Measurements from ENCODE around the gene MORN1.

DNA sequence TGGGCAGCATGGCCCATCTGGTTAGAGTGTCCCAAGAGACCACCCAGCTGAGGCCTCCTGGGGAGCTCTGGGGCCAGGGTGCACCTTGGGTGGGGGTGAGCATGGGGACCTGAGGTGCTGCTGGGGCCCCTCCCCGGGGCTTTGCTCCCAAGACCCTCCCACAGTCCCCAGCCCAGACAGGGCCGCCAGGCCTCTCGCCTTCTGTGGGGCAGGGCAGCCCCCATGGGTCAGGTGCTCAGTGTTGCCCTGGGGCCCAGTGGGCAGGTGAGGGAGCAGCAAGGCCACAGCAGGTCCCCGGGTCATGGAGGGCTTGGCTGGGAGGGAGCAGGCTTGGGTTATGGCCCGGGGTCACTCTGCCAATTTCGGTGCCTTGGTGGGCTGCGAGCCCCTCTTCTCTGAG, 45.5 kb upstream of the MORN1 start:
- TF ChIP-seq, protein P1, sequence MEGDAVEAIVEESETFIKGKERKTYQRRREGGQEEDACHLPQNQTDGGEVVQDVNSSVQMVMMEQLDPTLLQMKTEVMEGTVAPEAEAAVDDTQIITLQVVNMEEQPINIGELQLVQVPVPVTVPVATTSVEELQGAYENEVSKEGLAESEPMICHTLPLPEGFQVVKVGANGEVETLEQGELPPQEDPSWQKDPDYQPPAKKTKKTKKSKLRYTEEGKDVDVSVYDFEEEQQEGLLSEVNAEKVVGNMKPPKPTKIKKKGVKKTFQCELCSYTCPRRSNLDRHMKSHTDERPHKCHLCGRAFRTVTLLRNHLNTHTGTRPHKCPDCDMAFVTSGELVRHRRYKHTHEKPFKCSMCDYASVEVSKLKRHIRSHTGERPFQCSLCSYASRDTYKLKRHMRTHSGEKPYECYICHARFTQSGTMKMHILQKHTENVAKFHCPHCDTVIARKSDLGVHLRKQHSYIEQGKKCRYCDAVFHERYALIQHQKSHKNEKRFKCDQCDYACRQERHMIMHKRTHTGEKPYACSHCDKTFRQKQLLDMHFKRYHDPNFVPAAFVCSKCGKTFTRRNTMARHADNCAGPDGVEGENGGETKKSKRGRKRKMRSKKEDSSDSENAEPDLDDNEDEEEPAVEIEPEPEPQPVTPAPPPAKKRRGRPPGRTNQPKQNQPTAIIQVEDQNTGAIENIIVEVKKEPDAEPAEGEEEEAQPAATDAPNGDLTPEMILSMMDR (IDR thresholded peaks at IDR 0.05; ENCODE audit: low read depth, low read length, missing input control) = no peak
- no peak for TF ChIP-seq HNF4G (IDR thresholded peaks at IDR 0.05)
- TF ChIP-seq, protein P2, sequence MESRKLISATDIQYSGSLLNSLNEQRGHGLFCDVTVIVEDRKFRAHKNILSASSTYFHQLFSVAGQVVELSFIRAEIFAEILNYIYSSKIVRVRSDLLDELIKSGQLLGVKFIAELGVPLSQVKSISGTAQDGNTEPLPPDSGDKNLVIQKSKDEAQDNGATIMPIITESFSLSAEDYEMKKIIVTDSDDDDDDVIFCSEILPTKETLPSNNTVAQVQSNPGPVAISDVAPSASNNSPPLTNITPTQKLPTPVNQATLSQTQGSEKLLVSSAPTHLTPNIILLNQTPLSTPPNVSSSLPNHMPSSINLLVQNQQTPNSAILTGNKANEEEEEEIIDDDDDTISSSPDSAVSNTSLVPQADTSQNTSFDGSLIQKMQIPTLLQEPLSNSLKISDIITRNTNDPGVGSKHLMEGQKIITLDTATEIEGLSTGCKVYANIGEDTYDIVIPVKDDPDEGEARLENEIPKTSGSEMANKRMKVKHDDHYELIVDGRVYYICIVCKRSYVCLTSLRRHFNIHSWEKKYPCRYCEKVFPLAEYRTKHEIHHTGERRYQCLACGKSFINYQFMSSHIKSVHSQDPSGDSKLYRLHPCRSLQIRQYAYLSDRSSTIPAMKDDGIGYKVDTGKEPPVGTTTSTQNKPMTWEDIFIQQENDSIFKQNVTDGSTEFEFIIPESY (IDR thresholded peaks at IDR 0.05) = no peak
- no peak for TF ChIP-seq RXRA (IDR thresholded peaks at IDR 0.05)
- TF ChIP-seq YY1 (IDR thresholded peaks at IDR 0.05) = no peak
- TF ChIP-seq MAX (IDR thresholded peaks at IDR 0.05) = no peak
- no peak for TF ChIP-seq HNF4A (conservative IDR thresholded peaks at IDR 0.05)

Measured in liver (tissue), 3 donors.